Keratinocyte (primary cell): Measurements from ENCODE around the gene INSRR.

ENCODE experiments used
- EZH2 ChIP-seq: IDR thresholded peaks from one replicate; pipeline ENCODE4 v1.6.1; 2012; ENCODE audit warnings: inconsistent platforms, mild to moderate bottlenecking, low read length, moderate library complexity
- TF ChIP-seq, protein P1 (sequence below), 3 experiments: IDR thresholded peaks in 1 of 3; conservative IDR thresholded peaks in 1 of 3; optimal IDR thresholded peaks in 1 of 3; 2 replicates in 2 of 3; 3 replicates in 1 of 3; pipeline versions ENCODE3 to v1.5.1; 2011; ENCODE audit warnings: low read length in 3 of 3, mild to moderate bottlenecking in 3 of 3, moderate library complexity in 2 of 3, control low read depth in 1 of 3, inconsistent platforms in 1 of 3; ENCODE audit not compliant: insufficient read depth in 2 of 3; ENCODE audit errors: extremely low read depth in 1 of 3

DNA sequence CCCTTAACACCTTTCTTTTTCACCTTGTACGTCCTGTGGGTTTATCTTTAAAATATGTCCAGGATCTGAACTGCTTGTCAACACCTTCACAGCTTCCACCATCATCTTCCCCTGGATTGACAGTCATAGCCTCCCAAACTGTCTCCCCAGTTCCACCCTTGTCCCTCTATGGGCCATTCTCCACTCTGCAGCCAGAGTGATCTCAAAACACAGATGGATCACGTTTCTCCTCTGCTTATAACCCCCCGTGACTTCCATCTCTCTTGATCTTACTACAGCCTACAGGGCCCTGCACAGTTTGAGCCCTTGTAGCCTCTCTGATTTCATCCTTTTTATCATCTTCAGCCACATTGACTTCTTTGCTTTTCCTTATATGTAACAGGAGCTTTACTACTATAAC lies 4.3 kb downstream of the INSRR start:
- TF ChIP-seq, protein P1, sequence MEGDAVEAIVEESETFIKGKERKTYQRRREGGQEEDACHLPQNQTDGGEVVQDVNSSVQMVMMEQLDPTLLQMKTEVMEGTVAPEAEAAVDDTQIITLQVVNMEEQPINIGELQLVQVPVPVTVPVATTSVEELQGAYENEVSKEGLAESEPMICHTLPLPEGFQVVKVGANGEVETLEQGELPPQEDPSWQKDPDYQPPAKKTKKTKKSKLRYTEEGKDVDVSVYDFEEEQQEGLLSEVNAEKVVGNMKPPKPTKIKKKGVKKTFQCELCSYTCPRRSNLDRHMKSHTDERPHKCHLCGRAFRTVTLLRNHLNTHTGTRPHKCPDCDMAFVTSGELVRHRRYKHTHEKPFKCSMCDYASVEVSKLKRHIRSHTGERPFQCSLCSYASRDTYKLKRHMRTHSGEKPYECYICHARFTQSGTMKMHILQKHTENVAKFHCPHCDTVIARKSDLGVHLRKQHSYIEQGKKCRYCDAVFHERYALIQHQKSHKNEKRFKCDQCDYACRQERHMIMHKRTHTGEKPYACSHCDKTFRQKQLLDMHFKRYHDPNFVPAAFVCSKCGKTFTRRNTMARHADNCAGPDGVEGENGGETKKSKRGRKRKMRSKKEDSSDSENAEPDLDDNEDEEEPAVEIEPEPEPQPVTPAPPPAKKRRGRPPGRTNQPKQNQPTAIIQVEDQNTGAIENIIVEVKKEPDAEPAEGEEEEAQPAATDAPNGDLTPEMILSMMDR (optimal IDR thresholded peaks at IDR 0.05 in 1 of 3, IDR thresholded peaks at IDR 0.05 in 1 of 3, conservative IDR thresholded peaks at IDR 0.05 in 1 of 3; ENCODE audit: extremely low read depth in 1 of 3, insufficient read depth in 2 of 3, low read length in 3 of 3): no peak
- TF ChIP-seq EZH2: no peak
